ENCODE data around the gene APOBEC2.

DNA sequence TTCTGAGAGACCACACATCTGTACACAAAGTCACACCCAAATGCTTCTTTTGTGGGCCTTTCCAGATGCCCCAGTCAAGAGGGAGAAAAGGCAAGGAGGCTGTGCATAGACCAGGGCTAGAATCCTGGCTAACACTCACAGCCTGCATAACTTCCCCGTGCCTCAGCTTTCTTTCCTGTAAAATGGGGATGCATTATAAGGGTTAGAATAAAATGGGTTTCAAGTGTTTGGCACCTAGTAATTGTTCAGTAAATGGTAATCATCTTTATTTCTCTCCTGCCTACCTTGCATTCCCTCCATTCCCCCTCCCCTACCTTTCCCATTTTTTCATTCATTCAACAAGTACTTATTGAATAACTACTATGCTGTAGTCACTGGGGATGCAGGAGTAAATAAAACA, 43.3 kb upstream of the APOBEC2 start:
- TF ChIP-seq CEBPB (IDR thresholded peaks at IDR 0.05; ENCODE audit: low read depth, low read length) = no peak
- no peak for TF ChIP-seq RAD21 (IDR thresholded peaks at IDR 0.05; ENCODE audit: low read length)
- TF ChIP-seq CTCF (conservative IDR thresholded peaks at IDR 0.05; ENCODE audit: low read depth, low read length) = no peak
- no peak for TF ChIP-seq RFX5 (IDR thresholded peaks at IDR 0.05; ENCODE audit: low read depth, low read length)
- TF ChIP-seq NFE2L2 (IDR thresholded peaks at IDR 0.05; ENCODE audit: low read depth, low read length) = no peak
- TF ChIP-seq POLR2A (IDR thresholded peaks at IDR 0.05; ENCODE audit: low read depth, low read length) = no peak
